K562 (cell line): ENCODE measurements around the gene LMNA. TPM values are rescaled to one million over a fixed set of nuclear protein-coding genes. Genes with fewer than 3 reads are reported as not detected.

Experiments
- HDAC8 ChIP-seq: fragments of 450-650 bp; IDR thresholded peaks from 2 replicates; pipeline ENCODE4 v1.6.1; 2016; ENCODE audit warnings: mild to moderate bottlenecking, missing genetic modification characterization, moderate library complexity, missing compliant biosample characterization
- ILK ChIP-seq: fragments of 450-650 bp; IDR thresholded peaks from 2 replicates; pipeline ENCODE4 v1.6.1; 2016; ENCODE audit warnings: missing genetic modification characterization, low read depth, mild to moderate bottlenecking, missing compliant biosample characterization, moderate library complexity, borderline replicate concordance
- LCOR ChIP-seq: sonication (generic); formaldehyde crosslinking; IDR thresholded peaks from 2 replicates; pipeline ENCODE4 v1.8.0; 2022; ENCODE audit warnings: mild to moderate bottlenecking, missing genetic modification reagents
- NFE2 ChIP-seq: IDR thresholded peaks from 2 replicates; pipeline ENCODE4 v1.6.1; 2014; ENCODE audit warnings: antibody characterized with exemption, low read depth
- PRMT5 ChIP-seq: sonication (generic); formaldehyde crosslinking; IDR thresholded peaks from 2 replicates; pipeline ENCODE4 v1.5.0; 2020; ENCODE audit warnings: missing genetic modification reagents
- RAD21 ChIP-seq, 2 experiments: fragments of 250-450 bp in 1 of 2; fragments of 450-650 bp in 1 of 2; sonication (Bioruptor Pico) in 1 of 2; formaldehyde crosslinking in 1 of 2; IDR thresholded peaks in 1 of 2; conservative IDR thresholded peaks in 1 of 2; 2 replicates each; pipeline versions ENCODE4 v1.4.0 to v1.8.0; 2020 to 2022; ENCODE audit warnings: mild to moderate bottlenecking in 2 of 2, moderate library complexity in 1 of 2
- RFX1 ChIP-seq: fragments of 450-650 bp; IDR thresholded peaks from 2 replicates; pipeline ENCODE4 v1.6.1; 2016; ENCODE audit warnings: mild to moderate bottlenecking, moderate library complexity
- SMARCA5 ChIP-seq: fragments of 450-650 bp; IDR thresholded peaks from 2 replicates; pipeline ENCODE4 v1.6.1; 2016
- ZNF184 ChIP-seq: sonication (generic); formaldehyde crosslinking; IDR thresholded peaks from 2 replicates; pipeline ENCODE4 v1.5.0; 2020; ENCODE audit warnings: missing genetic modification reagents
- polyA plus RNA-seq, 8 experiments: library from polyadenylated mRNA; depleted of rRNA in 4 of 8; stranded (reverse) in 5 of 8; unstranded in 3 of 8; fragments of >200 nt; fragmentation: Nextera tagmentation in 2 of 8; fragmentation: Illumina TruSeq in 1 of 8; extraction: Ambion mirVana in 2 of 8; extraction: Trizol in 1 of 8; gene quantifications; 2 replicates each; pipeline versions ENCODE4 v1.2.1 to v1.2.3, GENCODE V29; 2011 to 2014; ENCODE audit warnings: inconsistent platforms in 1 of 8, missing spikeins in 1 of 8
- total RNA-seq, 7 experiments: library from RNA; depleted of rRNA in 6 of 7; stranded (reverse); fragments of >200 nt in 6 of 7; fragmentation: Illumina TruSeq in 2 of 7; extraction: Trizol in 2 of 7; gene quantifications; 2 replicates each; pipeline versions ENCODE4 v1.2.1 to v1.2.3, GENCODE V29; 2011 to 2021; ENCODE audit warnings: low replicate concordance in 1 of 7
- TF ChIP-seq, protein P1 (sequence below): fragments of 250-450 bp; sonication (Bioruptor Pico); IDR thresholded peaks from 2 replicates; pipeline ENCODE4 v1.4.0; 2020; ENCODE audit warnings: mild to moderate bottlenecking, moderate library complexity, borderline replicate concordance
- TF ChIP-seq, protein P2 (sequence below), 2 experiments: fragments of 450-650 bp in 1 of 2; sonication (generic) in 1 of 2; formaldehyde crosslinking in 1 of 2; IDR thresholded peaks; 2 replicates each; pipeline versions ENCODE4 v1.7.1 to v1.9.0; 2016 to 2022; ENCODE audit warnings: inconsistent platforms in 1 of 2, mild to moderate bottlenecking in 1 of 2, missing genetic modification reagents in 1 of 2
- TF ChIP-seq, protein P3 (sequence below): IDR thresholded peaks from 3 replicates; pipeline ENCODE4 v1.6.1; 2011; ENCODE audit warnings: borderline replicate concordance, mild to moderate bottlenecking, moderate library complexity; ENCODE audit not compliant: insufficient read length; ENCODE audit errors: extremely low read depth

LMNA gene
- total and polyA plus RNA-seq, 9 of the 15 experiments (the other 6 are each of a cell fraction or from before 2014, with no cell fraction given) = 1.00 to 347 (median 88.2) TPM

DNA sequence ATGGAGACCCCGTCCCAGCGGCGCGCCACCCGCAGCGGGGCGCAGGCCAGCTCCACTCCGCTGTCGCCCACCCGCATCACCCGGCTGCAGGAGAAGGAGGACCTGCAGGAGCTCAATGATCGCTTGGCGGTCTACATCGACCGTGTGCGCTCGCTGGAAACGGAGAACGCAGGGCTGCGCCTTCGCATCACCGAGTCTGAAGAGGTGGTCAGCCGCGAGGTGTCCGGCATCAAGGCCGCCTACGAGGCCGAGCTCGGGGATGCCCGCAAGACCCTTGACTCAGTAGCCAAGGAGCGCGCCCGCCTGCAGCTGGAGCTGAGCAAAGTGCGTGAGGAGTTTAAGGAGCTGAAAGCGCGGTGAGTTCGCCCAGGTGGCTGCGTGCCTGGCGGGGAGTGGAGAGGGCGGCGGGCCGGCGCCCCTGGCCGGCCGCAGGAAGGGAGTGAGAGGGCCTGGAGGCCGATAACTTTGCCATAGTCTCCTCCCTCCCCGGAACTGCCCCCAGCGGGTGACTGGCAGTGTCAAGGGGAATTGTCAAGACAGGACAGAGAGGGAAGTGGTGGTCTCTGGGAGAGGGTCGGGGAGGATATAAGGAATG, 505 bp downstream of the LMNA start (continued):
- TF ChIP-seq, protein P1, sequence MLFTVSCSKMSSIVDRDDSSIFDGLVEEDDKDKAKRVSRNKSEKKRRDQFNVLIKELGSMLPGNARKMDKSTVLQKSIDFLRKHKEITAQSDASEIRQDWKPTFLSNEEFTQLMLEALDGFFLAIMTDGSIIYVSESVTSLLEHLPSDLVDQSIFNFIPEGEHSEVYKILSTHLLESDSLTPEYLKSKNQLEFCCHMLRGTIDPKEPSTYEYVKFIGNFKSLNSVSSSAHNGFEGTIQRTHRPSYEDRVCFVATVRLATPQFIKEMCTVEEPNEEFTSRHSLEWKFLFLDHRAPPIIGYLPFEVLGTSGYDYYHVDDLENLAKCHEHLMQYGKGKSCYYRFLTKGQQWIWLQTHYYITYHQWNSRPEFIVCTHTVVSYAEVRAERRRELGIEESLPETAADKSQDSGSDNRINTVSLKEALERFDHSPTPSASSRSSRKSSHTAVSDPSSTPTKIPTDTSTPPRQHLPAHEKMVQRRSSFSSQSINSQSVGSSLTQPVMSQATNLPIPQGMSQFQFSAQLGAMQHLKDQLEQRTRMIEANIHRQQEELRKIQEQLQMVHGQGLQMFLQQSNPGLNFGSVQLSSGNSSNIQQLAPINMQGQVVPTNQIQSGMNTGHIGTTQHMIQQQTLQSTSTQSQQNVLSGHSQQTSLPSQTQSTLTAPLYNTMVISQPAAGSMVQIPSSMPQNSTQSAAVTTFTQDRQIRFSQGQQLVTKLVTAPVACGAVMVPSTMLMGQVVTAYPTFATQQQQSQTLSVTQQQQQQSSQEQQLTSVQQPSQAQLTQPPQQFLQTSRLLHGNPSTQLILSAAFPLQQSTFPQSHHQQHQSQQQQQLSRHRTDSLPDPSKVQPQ (CRISPR knock-in tag) = no peak
- TF ChIP-seq HDAC8 (tag) (no peak), RFX1 (no peak), NFE2 (no peak), RAD21 (CRISPR knock-in tag; conservative IDR thresholded peaks at IDR 0.05 in 1 of 2, IDR thresholded peaks at IDR 0.05 in 1 of 2) (no peak), ILK (tag) (no peak), LCOR (CRISPR knock-in tag) (0 out of 2 replicates have a peak, but pooled peaks have one; percentile 15), PRMT5 (CRISPR knock-in tag) (no peak), ZNF184 (CRISPR knock-in tag) (no peak), SMARCA5 (peak; percentile 57; the same call in 1 of the 2 replicates)
- TF ChIP-seq, protein P2, sequence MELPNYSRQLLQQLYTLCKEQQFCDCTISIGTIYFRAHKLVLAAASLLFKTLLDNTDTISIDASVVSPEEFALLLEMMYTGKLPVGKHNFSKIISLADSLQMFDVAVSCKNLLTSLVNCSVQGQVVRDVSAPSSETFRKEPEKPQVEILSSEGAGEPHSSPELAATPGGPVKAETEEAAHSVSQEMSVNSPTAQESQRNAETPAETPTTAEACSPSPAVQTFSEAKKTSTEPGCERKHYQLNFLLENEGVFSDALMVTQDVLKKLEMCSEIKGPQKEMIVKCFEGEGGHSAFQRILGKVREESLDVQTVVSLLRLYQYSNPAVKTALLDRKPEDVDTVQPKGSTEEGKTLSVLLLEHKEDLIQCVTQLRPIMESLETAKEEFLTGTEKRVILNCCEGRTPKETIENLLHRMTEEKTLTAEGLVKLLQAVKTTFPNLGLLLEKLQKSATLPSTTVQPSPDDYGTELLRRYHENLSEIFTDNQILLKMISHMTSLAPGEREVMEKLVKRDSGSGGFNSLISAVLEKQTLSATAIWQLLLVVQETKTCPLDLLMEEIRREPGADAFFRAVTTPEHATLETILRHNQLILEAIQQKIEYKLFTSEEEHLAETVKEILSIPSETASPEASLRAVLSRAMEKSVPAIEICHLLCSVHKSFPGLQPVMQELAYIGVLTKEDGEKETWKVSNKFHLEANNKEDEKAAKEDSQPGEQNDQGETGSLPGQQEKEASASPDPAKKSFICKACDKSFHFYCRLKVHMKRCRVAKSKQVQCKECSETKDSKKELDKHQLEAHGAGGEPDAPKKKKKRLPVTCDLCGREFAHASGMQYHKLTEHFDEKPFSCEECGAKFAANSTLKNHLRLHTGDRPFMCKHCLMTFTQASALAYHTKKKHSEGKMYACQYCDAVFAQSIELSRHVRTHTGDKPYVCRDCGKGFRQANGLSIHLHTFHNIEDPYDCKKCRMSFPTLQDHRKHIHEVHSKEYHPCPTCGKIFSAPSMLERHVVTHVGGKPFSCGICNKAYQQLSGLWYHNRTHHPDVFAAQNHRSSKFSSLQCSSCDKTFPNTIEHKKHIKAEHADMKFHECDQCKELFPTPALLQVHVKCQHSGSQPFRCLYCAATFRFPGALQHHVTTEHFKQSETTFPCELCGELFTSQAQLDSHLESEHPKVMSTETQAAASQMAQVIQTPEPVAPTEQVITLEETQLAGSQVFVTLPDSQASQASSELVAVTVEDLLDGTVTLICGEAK (IDR thresholded peaks at IDR 0.05) = no peak; the same call in 1 of the 2 replicates
- TF ChIP-seq, protein P2 (CRISPR knock-in tag; IDR thresholded peaks at IDR 0.05) = no peak
- TF ChIP-seq, protein P3, sequence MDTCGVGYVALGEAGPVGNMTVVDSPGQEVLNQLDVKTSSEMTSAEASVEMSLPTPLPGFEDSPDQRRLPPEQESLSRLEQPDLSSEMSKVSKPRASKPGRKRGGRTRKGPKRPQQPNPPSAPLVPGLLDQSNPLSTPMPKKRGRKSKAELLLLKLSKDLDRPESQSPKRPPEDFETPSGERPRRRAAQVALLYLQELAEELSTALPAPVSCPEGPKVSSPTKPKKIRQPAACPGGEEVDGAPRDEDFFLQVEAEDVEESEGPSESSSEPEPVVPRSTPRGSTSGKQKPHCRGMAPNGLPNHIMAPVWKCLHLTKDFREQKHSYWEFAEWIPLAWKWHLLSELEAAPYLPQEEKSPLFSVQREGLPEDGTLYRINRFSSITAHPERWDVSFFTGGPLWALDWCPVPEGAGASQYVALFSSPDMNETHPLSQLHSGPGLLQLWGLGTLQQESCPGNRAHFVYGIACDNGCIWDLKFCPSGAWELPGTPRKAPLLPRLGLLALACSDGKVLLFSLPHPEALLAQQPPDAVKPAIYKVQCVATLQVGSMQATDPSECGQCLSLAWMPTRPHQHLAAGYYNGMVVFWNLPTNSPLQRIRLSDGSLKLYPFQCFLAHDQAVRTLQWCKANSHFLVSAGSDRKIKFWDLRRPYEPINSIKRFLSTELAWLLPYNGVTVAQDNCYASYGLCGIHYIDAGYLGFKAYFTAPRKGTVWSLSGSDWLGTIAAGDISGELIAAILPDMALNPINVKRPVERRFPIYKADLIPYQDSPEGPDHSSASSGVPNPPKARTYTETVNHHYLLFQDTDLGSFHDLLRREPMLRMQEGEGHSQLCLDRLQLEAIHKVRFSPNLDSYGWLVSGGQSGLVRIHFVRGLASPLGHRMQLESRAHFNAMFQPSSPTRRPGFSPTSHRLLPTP = no peak
